HepG2 (cell line): Measurements from ENCODE around the gene MIDN. TPM values are rescaled to one million over a fixed set of nuclear protein-coding genes. Genes with fewer than 3 reads are reported as not detected.

Source experiments
- ATM ChIP-seq: fragments of 450-650 bp; IDR thresholded peaks from 2 replicates; pipeline ENCODE4 v1.7.1; 2017; ENCODE audit warnings: mild to moderate bottlenecking, borderline replicate concordance
- CHD4 ChIP-seq: fragments of 200-600 bp; sonication (generic); IDR thresholded peaks from 2 replicates; pipeline ENCODE4 v1.7.0; 2017; ENCODE audit warnings: mild to moderate bottlenecking, low read length, borderline replicate concordance
- GMEB1 ChIP-seq: sonication (generic); formaldehyde crosslinking; IDR thresholded peaks from 2 replicates; pipeline ENCODE4 v1.5.1; 2020; ENCODE audit warnings: missing genetic modification reagents, mild to moderate bottlenecking, borderline replicate concordance
- KLF9 ChIP-seq: IDR thresholded peaks from 2 replicates; pipeline ENCODE4 v1.6.1; 2016; ENCODE audit warnings: low read depth
- NR2C2 ChIP-seq: sonication (generic); formaldehyde crosslinking; IDR thresholded peaks from 2 replicates; pipeline ENCODE4 v1.4.0; 2020; ENCODE audit warnings: missing genetic modification reagents, mild to moderate bottlenecking, moderate library complexity, borderline replicate concordance
- TARDBP ChIP-seq: sonication (generic); formaldehyde crosslinking; IDR thresholded peaks from 2 replicates; pipeline ENCODE4 v1.8.0; 2022; ENCODE audit warnings: mild to moderate bottlenecking, missing genetic modification reagents
- U2AF1 ChIP-seq: fragments of 200-400 bp; formaldehyde crosslinking; optimal IDR thresholded peaks from 2 replicates; pipeline ENCODE3; 2017; ENCODE audit warnings: mild to moderate bottlenecking, low read depth, low read length
- ZBTB38 ChIP-seq: sonication (generic); formaldehyde crosslinking; IDR thresholded peaks from 2 replicates; pipeline ENCODE4 v1.5.1; 2020; ENCODE audit warnings: mild to moderate bottlenecking, missing genetic modification reagents
- ZC3H13 ChIP-seq: sonication (generic); formaldehyde crosslinking; IDR thresholded peaks from 2 replicates; pipeline ENCODE4 v1.8.1; 2023; ENCODE audit warnings: mild to moderate bottlenecking, missing genetic modification reagents, moderate library complexity
- ZNF510 ChIP-seq: sonication (generic); formaldehyde crosslinking; IDR thresholded peaks from 2 replicates; pipeline ENCODE4 v1.4.0; 2020; ENCODE audit warnings: low read depth, mild to moderate bottlenecking, missing genetic modification reagents
- ZNF670 ChIP-seq: sonication (generic); formaldehyde crosslinking; IDR thresholded peaks from 2 replicates; pipeline ENCODE4 v1.8.0; 2022; ENCODE audit warnings: mild to moderate bottlenecking, missing genetic modification reagents, borderline replicate concordance
- polyA plus RNA-seq, 8 experiments: library from polyadenylated mRNA; depleted of rRNA in 3 of 8; stranded (reverse) in 7 of 8; unstranded in 1 of 8; fragments of >200 nt; fragmentation: Illumina TruSeq in 4 of 8; extraction: Trizol in 4 of 8; gene quantifications; 2 replicates each; pipeline versions ENCODE4 v1.2.1 to v1.2.3, GENCODE V29; 2011 to 2016; ENCODE audit warnings: low read depth in 4 of 8, missing spikeins in 1 of 8, mixed read lengths in 1 of 8; ENCODE audit not compliant: insufficient read depth in 1 of 8
- total RNA-seq, 5 experiments: library from RNA; depleted of rRNA; stranded (reverse); fragments of >200 nt; fragmentation: Illumina TruSeq; extraction: Trizol; gene quantifications; 2 replicates each; pipeline ENCODE4 v1.2.3, GENCODE V29; 2016; ENCODE audit warnings: low read depth in 1 of 5
- TF ChIP-seq, protein P1 (sequence below): sonication (generic); formaldehyde crosslinking; IDR thresholded peaks from 2 replicates; pipeline ENCODE4 v1.4.0; 2020; ENCODE audit warnings: missing genetic modification reagents
- TF ChIP-seq, protein P2 (sequence below): sonication (generic); formaldehyde crosslinking; IDR thresholded peaks from 2 replicates; pipeline ENCODE4 v1.4.0; 2020; ENCODE audit warnings: missing genetic modification reagents
- TF ChIP-seq, protein P3 (sequence below): IDR thresholded peaks from 2 replicates; pipeline ENCODE4 v1.6.1; 2016; ENCODE audit warnings: mild to moderate bottlenecking, missing biosample characterization, missing genetic modification reagents
- TF ChIP-seq, protein P4 (sequence below): IDR thresholded peaks from 2 replicates; pipeline ENCODE4 v1.6.1; 2016
- TF ChIP-seq, protein P5 (sequence below): sonication (generic); formaldehyde crosslinking; IDR thresholded peaks from 2 replicates; pipeline ENCODE4 v1.5.0; 2020; ENCODE audit warnings: missing genetic modification reagents

MIDN gene
- total and polyA plus RNA-seq, 2 of the 13 experiments (the other 11 are each of a cell fraction or from before 2014, with no cell fraction given) = 8.4 to 18.0 TPM

DNA sequence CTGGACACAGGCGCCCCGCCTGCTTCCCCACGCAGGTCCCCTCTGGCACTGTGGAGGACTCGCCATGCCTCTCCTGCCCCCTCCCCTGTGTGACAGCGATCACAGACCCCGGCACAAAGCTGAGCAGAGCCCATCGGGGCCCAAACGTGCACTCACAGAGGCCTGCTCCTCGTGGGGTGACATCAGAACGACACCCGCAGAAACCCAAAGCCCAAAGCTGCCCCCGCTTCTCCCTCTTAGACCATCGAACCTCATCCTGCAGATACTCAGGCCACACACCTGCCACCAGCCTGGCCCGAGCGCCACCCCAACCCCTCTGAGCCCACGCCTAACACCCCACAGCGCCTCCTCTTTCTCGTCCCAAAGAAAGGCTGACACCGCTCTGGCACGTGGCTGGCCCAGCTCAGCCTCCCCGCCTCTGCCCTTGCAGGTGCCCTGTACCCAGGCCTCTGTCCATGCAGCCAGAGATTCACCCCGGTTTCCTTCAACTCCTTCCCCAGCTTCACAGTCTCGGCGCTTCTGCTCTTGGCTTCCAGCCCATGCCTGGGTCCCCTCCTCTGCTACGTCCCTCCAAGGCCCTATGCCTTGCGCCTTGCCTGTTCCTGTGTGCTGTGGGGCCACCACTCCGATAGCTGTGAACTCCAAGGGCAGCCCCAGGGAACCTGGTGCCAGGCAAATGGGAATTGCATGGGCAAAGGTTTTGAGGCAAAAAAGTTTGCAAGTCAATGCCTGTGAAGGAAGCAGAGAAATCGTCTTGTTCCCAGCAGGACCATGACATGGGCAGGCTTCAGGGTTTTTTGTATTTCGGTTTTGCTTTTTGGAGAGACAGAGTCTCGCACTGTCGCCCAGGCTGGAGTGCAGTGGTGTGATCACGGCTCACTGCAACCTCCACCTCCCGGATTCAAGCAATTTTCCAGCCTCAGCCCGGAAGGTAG, 9.7 kb upstream of the MIDN start (continued):
- TF ChIP-seq, protein P1, sequence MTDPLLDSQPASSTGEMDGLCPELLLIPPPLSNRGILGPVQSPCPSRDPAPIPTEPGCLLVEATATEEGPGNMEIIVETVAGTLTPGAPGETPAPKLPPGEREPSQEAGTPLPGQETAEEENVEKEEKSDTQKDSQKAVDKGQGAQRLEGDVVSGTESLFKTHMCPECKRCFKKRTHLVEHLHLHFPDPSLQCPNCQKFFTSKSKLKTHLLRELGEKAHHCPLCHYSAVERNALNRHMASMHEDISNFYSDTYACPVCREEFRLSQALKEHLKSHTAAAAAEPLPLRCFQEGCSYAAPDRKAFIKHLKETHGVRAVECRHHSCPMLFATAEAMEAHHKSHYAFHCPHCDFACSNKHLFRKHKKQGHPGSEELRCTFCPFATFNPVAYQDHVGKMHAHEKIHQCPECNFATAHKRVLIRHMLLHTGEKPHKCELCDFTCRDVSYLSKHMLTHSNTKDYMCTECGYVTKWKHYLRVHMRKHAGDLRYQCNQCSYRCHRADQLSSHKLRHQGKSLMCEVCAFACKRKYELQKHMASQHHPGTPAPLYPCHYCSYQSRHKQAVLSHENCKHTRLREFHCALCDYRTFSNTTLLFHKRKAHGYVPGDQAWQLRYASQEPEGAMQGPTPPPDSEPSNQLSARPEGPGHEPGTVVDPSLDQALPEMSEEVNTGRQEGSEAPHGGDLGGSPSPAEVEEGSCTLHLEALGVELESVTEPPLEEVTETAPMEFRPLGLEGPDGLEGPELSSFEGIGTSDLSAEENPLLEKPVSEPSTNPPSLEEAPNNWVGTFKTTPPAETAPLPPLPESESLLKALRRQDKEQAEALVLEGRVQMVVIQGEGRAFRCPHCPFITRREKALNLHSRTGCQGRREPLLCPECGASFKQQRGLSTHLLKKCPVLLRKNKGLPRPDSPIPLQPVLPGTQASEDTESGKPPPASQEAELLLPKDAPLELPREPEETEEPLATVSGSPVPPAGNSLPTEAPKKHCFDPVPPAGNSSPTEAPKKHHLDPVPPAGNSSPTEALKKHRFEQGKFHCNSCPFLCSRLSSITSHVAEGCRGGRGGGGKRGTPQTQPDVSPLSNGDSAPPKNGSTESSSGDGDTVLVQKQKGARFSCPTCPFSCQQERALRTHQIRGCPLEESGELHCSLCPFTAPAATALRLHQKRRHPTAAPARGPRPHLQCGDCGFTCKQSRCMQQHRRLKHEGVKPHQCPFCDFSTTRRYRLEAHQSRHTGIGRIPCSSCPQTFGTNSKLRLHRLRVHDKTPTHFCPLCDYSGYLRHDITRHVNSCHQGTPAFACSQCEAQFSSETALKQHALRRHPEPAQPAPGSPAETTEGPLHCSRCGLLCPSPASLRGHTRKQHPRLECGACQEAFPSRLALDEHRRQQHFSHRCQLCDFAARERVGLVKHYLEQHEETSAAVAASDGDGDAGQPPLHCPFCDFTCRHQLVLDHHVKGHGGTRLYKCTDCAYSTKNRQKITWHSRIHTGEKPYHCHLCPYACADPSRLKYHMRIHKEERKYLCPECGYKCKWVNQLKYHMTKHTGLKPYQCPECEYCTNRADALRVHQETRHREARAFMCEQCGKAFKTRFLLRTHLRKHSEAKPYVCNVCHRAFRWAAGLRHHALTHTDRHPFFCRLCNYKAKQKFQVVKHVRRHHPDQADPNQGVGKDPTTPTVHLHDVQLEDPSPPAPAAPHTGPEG (CRISPR knock-in tag) = no peak
- TF ChIP-seq ZNF670 (no peak), U2AF1 (no peak), ZNF510 (CRISPR knock-in tag) (no peak), KLF9 (CRISPR knock-in tag) (no peak), ATM (no peak), ZC3H13 (CRISPR knock-in tag) (0 out of 2 replicates have a peak, but pooled peaks have one; percentile 52), ZBTB38 (CRISPR knock-in tag) (peak; percentile 34; the same call in 1 of the 2 replicates), TARDBP (no peak), CHD4 (no peak), NR2C2 (CRISPR knock-in tag) (no peak), GMEB1 (CRISPR knock-in tag) (0 out of 2 replicates have a peak, but pooled peaks have one; percentile 26)
- TF ChIP-seq, protein P2, sequence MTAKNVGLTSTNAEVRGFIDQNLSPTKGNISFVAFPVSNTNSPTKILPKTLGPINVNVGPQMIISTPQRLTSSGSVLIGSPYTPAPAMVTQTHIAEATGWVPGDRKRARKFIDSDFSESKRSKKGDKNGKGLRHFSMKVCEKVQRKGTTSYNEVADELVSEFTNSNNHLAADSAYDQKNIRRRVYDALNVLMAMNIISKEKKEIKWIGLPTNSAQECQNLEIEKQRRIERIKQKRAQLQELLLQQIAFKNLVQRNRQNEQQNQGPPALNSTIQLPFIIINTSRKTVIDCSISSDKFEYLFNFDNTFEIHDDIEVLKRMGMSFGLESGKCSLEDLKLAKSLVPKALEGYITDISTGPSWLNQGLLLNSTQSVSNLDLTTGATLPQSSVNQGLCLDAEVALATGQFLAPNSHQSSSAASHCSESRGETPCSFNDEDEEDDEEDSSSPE (CRISPR knock-in tag) = no peak
- TF ChIP-seq, protein P3, sequence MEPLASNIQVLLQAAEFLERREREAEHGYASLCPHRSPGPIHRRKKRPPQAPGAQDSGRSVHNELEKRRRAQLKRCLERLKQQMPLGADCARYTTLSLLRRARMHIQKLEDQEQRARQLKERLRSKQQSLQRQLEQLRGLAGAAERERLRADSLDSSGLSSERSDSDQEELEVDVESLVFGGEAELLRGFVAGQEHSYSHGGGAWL (CRISPR knock-in tag) = 0 out of 2 replicates have a peak, but pooled peaks have one; percentile 45
- TF ChIP-seq, protein P4, sequence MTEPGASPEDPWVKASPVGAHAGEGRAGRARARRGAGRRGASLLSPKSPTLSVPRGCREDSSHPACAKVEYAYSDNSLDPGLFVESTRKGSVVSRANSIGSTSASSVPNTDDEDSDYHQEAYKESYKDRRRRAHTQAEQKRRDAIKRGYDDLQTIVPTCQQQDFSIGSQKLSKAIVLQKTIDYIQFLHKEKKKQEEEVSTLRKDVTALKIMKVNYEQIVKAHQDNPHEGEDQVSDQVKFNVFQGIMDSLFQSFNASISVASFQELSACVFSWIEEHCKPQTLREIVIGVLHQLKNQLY (CRISPR knock-in tag) = no peak
- TF ChIP-seq, protein P5, sequence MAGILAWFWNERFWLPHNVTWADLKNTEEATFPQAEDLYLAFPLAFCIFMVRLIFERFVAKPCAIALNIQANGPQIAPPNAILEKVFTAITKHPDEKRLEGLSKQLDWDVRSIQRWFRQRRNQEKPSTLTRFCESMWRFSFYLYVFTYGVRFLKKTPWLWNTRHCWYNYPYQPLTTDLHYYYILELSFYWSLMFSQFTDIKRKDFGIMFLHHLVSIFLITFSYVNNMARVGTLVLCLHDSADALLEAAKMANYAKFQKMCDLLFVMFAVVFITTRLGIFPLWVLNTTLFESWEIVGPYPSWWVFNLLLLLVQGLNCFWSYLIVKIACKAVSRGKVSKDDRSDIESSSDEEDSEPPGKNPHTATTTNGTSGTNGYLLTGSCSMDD (CRISPR knock-in tag) = no peak
